Astrocyte of the cerebellum (primary cell): ENCODE results near the gene GRIFIN.

Experiments used
- DNase-seq: peaks from one replicate; pipeline ENCODE4 v3.0.0-alpha.2; 2011; ENCODE audit warnings: low read depth
- H3K4me3 ChIP-seq: 2 replicates; pipeline ENCODE4 v1.5.1; 2011; ENCODE audit warnings: mild to moderate bottlenecking, low read depth, low read length, moderate library complexity
- in situ Hi-C: cut with HindIII; loops from 2 replicates; pipeline ENCODE4 v1.10.0; 2017; ENCODE audit warnings: low sequenced_read_pairs
- TF ChIP-seq, protein P1 (sequence below): IDR thresholded peaks from 2 replicates; pipeline ENCODE4 v1.5.1; 2012; ENCODE audit warnings: low read length, low read depth, moderate library complexity, mild to moderate bottlenecking; ENCODE audit errors: missing control alignments

Gene GRIFIN

DNA sequence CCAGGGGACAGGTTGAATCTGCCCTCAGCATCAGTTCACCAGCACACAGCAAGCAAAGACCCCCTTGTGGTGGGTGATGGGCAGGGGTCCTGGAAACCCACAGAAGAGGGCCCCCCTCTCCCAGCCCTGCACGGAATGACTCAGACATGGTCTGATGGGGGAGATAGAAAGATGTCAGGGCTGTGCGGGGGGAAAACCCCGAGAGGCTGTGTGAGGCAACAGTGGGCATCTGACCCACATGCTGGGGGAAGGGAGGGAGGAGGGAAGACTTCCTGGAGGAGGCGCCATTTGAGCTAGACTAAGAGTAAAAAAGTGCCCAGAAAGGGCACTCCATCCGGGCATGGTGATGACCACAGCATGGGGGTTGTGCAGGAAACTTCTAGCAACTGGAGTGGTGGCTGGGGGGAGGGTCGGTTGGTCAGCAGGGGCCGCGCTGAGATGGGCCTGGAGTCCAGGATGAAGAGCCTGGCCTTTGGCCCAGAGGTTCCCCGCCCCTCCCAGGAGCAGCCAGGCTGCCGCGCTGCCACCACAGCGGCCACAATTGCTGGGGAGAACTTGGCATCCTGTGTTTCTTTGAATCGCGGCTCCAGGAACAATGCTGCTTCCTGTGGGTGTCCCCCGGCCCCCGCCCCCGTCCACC is 45.9 kb upstream of the GRIFIN start:
- H3K4me3 ChIP-seq, result peak overlapping the region; percentile 42
- TF ChIP-seq, protein P1, sequence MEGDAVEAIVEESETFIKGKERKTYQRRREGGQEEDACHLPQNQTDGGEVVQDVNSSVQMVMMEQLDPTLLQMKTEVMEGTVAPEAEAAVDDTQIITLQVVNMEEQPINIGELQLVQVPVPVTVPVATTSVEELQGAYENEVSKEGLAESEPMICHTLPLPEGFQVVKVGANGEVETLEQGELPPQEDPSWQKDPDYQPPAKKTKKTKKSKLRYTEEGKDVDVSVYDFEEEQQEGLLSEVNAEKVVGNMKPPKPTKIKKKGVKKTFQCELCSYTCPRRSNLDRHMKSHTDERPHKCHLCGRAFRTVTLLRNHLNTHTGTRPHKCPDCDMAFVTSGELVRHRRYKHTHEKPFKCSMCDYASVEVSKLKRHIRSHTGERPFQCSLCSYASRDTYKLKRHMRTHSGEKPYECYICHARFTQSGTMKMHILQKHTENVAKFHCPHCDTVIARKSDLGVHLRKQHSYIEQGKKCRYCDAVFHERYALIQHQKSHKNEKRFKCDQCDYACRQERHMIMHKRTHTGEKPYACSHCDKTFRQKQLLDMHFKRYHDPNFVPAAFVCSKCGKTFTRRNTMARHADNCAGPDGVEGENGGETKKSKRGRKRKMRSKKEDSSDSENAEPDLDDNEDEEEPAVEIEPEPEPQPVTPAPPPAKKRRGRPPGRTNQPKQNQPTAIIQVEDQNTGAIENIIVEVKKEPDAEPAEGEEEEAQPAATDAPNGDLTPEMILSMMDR, result no peak
- in situ Hi-C loops, result no loop called here
- DNase-seq, result no peak

DNA sequence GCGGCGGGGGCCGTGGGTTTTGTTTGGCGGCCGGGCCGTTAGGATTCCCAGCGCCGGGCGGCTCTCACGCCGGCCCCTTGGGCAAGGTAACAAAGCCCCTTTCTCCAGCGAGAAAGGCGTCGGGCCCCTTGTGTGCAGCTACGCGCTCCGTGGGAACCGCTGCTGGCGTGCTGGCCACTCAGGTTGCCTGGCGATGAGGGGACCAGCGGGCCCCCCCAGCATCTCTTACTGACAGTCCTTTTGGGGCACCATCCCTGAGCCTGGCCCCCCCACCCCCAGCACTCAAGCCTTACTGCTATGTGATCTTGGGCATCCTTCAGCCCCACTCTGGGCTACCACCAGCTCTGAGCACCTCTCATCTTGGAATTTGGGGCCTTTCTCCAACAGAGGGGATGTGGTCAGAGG is 45.1 kb upstream of the GRIFIN start:
- in situ Hi-C loops, result no loop called here
- TF ChIP-seq, protein P1, result no peak
- H3K4me3 ChIP-seq, result peak overlapping the region; percentile 42
- DNase-seq, result no peak

DNA sequence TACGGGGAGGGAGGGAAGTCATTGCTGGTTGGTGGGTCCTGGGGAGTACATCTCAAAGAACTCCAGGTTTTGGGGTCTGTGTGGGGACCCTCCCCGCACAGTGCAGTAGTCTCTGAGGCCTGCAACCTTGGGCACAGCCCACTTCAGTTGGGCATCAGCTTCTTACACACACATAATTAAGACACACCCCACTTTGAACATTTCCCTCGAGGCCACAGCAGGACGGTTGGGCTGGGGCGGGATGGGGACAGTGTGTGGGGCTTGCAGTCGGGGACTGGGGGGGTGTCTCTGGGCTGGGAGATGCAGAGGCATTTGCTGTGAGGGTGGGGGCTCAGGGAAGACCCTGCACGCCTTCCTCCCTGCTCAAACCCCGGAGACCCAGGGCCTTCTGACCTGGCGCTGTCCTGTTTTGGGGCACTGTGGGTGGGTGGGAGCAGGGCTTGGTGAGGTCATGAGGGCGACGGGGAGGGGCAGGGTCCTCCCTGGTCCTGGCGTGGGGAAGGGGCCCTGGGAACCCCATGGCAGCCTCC is 44.6 kb upstream of the GRIFIN start:
- H3K4me3 ChIP-seq, result peak overlapping the region; percentile 42
- DNase-seq, result no peak
- in situ Hi-C loops, result no loop called here
- TF ChIP-seq, protein P1, result no peak

DNA sequence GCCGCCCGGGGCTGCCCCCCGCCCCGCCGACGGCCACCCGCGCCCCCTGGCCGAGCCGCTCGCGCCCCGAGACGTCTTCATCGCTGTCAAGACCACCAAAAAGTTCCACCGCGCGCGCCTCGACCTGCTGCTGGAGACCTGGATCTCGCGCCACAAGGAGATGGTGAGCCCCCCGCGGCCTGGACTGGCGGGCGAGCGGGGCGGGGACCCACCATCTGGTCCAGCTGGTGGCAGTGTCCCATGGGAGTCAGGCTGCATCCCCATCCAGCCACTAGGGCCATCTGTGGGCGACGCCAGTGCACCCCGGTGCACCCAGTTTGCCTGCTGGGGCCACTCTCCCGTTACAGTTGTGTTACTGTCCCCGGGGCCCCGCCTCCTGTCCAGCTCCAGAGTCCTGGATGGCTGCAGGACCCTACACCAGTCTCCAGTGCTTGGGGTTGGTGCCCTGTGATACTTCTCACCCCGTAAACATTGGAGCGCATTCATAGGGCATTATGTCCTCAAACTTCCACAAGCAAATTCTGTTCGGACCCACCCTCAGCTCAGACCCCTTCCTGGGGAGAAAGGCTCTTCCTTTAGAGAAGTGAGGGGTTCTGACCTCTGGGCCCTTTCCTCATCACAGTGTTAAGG is 44.0 kb upstream of the GRIFIN start:
- DNase-seq, result no peak
- H3K4me3 ChIP-seq, result peak overlapping the region; percentile 42
- in situ Hi-C loops, result no loop called here
- TF ChIP-seq, protein P1, result peak; percentile 8

DNA sequence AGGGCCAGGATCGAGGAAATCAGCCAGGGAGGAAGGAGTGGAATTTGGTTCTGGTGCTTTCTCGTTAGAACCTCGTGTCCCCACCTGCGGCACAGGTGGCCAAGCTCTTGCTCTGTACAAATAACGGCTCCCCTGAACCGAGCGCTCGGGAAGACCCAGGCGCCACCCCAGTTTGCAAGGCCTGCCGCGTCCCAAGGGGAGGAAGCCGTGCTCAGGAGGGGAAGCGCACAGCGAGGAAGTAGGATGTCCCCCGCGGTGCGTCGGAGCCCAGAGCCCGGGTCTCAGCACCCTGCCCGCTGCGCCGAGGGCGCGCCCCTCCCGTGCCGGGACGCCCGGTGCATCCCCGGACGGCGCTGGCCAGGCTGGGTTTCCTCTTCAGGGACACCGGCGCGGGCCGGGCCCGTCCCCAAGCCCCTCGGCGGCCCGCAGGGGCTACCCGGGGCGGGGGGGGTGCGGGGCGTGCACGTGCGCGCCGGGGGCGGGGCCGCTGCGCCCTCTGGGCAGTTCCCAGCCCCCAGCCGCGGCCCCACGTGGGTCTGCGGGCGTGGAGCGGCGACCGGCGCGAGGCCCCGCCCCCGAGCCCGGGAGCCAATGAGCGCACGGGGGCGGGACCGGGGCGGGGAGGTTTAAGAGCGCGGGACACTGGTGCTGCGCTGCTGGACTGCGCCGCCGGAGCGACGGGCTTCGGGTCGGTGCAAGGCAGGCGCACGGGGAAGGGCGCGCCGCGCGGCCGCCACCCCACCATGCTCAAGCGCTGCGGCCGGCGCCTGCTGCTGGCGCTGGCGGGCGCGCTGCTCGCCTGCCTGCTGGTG is 43.1 kb upstream of the GRIFIN start, which contains the start of gene LFNG:
Gene LFNG, plus strand, starts transcription at position 656 of the 812 bp plus-strand sequence. Its CDS starts 88 bp downstream, at position 744.
- TF ChIP-seq, protein P1, result no peak
- in situ Hi-C loops, result no loop called here
- peak; percentile 63 for DNase-seq

DNA sequence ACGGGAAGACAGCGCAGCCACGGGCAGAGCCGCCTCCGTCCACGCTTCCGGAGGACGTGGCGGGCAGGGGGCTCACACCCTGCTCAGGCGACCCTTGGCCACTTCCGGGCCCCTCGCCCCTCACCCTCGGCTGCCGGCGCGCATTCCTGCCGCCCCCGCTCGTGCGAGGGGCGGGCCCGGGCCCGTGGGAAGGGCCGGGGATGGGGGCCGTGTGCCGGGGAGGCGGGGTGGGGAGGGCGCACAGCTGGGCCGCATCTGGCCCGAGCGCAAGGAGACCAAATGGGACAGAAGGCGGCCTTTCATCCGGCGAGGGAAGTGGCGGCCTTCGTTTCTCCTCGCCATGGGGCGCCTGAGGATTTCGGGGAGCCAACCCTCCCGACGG is 42.5 kb upstream of the GRIFIN start:
- no peak for DNase-seq
- TF ChIP-seq, protein P1, result no peak
- in situ Hi-C loops, result no loop called here
- peak overlapping the region; percentile 32 for H3K4me3 ChIP-seq

More for the DNA sequence above, 43.1 kb upstream of the GRIFIN start, which contains the start of gene LFNG:
- H3K4me3 ChIP-seq, result peak within 1 kb of the TSS; percentile 42
